ENCODE results near the gene SLC44A1.

Gene SLC44A1

DNA sequence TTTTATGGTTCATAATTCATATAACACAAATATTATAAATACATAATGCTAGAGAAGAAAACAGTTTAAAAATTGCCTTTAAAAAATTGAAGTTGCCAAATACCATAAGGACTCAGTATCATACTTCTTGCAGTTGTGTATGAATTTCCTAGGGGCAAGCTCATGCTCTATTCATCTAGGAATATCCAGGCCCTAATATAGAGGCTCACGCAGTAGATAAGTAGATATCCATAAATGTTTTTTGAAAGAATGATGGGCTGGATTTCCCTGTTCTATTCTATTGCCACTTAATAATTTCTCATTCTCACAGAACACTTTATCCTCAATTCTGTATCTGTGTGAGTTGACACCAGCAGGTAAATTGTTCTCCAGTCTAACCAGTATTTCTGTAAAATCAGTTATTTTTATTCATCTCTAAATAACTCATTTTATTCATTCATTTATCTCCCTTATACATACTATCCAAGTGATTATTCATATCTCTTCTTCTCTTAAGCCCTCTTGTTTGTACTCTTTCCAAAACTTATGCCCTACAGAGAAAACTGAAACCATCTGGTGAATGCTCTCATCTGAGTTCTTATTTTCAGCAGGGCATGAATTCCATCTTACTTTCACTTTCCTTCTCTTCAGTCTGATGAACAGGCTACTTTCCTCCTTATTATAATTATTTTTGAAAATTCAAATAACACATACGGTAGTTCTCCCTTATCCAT lies 97.1 kb downstream of the SLC44A1 start:
- peak; percentile 35 to 53 for ATAC-seq

DNA sequence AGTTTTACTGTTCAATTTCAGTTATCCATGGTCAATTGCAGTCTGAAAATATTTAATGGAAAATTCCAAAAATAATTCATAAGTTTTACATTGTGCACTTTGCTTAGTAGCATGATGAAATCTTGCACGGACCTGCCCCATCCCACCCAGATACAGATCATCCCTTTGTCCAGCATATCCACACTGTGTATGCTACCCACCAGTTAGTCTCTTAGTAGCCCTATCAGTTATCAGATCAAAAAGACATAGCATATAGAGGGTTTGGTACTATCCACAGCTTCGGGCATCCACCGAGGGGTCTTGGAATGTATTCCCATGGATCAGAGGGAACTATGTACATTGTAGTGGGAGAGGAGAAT lies 97.7 kb downstream of the SLC44A1 start:
- ATAC-seq, result no peak

DNA sequence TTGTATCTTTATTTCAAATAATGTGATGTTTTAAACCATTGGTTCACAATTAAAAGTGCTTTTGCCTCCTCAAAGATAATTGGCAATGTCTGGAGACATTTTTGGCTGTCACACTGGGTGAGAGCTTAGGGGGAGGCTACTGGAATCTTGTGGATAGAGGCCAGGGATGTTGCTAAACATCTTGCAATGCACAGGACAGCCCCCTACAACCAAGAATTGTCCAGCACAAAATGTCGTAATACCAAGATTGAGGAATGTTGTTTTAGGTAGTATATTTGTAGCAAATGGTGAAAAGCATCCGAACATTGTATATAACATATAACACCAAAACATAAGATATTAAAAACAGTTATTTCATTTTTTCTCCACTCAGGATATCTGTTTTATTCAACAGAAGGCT lies 99.8 kb downstream of the SLC44A1 start:
- no peak for ATAC-seq

DNA sequence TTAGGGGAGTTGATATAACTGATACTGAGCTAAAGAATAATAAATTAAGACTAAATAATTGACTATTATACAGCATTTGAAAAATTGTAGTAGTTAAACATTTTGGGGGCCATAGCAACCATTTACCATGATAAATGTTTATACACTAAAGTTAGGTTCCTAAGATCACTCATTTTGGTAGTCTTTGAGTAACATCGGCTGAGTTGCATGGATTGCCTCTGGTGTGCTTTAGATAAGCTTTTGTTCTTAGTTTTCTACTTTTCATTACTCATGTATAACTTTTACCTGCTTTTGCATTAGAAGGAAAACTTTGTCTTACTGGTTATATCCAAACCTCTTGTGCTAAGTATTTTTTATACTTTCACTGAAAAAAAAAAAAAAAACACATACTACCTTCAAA lies 101.2 kb downstream of the SLC44A1 start:
- no peak for ATAC-seq

DNA sequence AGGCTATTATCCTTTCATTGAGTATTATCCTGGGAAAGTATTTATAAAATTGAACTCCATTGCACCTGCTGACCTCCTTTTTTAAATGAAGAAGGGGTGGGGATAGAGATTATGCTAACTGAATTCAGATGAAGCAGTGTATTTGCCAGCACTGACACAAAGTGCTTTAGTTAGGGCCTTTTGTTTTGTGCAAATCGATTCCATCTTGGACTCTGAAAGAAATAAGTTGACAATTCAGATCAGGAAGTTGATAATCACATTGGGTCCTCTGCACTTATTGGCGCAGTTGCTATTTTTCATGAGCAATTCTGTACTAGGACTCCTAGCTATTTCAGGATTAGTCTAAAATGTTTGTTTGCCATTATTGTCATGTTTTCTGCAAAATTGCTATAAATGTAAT lies 101.8 kb downstream of the SLC44A1 start:
- no peak for ATAC-seq

DNA sequence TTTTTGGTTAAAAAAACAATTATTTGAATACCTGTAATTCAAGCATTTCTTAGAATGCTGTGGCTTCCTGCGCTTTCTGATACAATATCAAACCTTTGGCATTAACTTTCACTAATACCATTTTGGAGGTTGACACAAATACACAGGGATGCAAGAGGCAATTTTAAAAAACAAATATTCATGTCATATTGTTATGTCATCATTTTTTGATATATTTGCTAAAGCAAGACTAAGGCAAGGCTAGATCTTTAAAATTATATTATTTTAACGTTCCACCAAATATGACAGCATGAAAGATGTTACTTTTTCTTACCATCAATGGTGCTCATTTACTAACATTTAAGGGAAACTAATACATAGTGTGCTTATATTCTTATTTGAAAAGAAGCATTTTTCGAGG lies 110.0 kb downstream of the SLC44A1 start:
- no peak for ATAC-seq

DNA sequence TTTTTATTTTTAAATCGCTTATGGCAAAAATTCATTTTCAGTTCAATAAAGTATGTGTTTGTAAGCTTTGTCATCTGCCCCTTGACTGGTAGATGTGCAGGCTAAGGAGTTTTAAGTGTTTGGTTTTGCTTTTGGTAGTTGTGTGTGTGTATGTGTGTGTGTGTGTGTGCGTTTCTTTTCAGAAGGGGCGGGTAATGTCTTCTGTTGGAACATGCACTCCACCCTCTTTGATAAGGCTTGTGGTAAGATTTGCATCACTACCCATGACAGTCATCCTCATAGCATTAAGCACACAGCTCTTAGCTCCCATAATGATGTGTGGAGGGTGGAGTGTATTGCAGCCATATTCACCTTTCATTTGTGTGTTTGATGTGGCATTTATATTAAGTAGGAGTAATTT lies 111.3 kb downstream of the SLC44A1 start:
- ATAC-seq, result peak; percentile 55 to 68

DNA sequence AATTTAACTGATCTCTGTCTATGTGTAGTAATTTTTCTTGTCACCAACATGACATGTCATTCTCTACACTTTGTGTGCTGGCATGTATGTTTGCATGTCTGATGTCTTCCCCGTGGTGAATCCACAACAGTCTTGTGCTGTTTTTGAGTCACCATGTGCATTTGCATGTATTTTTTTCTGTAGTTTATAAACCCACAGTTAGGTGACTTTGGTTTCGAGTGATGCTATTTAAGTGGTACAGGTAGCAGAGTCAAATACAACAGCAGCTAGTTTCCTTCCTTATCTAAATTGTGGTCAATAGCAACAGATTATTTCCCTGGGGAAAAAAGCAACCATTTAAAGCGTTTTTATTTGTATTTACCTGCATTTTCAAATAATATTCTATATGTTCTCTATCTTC lies 113.5 kb downstream of the SLC44A1 start:
- no peak for ATAC-seq

DNA sequence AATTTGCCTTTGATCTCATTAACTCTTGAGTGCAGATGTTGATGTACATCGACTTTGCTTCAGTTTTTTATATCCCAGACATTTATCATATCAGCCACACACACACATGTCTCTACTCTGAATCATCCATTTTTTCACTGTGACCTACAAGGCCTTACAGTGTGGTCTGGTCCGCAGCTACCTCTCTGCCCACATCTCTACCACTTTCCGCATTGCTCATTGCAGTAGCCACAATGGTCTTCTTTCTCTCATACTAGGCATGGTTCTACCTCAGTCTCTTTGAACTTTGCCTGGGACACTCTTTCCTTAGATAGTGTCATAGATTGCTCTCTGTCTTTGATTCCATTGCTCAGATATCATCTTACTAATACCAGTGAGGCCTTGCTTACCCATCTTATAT lies 115.4 kb downstream of the SLC44A1 start:
- ATAC-seq, result peak; percentile 85 to 88

DNA sequence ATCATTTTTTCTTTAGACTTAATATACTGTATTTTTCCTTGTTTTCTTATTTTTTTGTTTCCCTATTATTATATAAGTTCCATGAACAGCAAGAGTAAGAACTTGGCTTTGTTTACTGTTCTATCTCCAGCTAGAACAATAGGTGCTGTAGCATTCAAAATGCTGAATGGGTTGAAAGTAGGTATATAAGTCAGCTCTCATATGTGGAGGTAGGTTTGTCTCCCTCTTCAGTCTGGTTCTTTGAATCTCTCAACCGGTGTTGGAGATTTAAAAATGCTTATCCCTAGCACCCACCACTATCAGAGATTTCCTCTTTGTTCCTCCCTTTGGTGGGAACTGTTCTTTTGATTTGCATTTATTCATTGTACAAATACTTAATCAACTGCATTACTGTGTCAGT lies 115.9 kb downstream of the SLC44A1 start:
- no peak for ATAC-seq

DNA sequence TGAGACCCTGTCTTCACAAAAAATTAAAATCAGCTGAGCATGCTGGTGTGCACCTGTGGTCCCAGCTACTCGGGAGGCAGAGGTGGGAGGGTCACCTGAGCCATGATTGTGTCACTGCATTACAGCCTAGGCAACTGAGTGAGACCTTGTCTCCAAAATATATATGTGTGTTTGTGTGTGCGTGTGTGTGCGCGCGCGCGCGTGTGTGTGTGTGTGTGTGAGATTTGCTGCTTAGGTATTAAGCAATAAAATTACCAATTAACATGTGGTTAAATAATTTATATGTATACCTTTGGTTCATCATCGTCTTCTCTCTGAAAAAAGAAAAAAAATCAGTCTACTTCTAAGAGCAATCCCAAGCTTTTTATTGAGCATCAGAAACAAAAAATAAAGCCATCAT lies 117.4 kb downstream of the SLC44A1 start:
- ATAC-seq, result no peak

DNA sequence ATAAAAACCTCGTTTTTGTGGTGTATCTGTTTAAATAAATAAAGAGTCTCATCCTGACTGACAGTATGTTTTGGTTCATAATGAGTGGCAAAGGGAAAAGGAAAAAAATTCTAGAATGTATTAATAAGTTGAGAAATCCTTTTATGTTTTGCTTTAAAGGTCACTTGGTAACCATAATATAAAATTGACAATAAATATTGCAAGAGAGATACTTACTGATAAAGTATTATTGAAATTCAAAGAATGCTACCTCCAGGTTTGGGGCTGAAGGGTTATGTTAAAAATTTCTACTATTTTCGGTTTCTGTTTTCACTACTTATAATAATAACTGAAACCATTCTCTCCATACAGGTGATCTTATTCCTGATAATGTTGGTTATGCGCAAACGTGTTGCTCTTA lies 118.0 kb downstream of the SLC44A1 start:
- ATAC-seq, result no peak

DNA sequence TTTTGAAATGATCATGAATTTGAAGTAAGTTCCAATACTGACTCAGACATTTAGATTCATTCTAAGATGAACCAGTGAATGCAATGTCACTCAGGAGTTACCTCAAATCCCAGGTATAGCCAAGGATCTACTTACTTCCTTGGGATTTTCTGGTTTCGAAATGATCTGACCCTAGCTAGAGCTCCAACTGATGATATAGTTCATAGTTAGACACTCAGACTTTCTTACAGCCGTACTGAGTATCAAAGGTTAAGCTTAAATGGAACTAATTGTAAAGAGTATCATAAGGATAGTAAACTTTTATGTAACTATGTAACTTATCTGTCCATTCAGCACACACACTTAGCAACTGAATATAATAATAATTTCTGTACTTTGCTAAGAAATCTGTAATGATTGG lies 119.4 kb downstream of the SLC44A1 start:
- no peak for ATAC-seq

DNA sequence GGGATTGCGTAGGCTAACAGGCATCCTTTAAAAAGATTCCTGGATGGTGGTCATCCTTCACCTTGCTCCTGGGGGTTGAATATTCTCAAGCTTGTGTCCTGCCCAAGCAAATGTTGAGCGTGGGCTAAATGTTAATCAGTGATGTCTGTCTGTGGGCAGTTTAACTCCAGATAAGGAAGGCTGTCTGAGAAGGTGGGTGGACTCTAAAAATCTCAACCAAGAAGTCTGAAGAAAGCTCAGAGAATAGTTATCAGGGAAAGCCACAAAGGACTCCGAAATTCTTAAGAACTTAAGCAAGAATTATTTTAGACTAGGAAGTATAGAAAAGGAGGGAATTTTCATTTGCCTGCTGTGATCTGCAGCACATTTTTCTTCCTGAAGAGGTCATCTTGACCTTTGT lies 125.5 kb downstream of the SLC44A1 start:
- no peak for ATAC-seq

DNA sequence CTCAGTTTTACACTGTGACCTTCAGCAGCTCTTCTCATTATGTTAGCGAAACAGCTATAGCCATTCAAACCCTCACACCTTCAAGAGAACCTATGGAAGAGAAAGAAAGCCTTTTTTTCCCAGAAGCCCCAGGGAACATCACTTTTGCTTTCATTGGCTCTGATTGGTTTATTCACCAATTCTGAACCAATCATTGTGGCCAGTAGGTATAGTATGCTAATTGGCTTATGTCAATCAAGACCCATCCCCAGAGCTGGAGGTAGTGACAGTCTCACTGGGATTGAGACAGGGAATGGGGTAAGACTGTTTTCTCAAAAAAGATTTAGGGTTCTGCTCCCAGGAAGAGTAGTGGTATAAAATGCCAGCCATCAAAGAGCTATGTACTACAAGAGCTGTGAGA lies 129.3 kb downstream of the SLC44A1 start:
- no peak for ATAC-seq

DNA sequence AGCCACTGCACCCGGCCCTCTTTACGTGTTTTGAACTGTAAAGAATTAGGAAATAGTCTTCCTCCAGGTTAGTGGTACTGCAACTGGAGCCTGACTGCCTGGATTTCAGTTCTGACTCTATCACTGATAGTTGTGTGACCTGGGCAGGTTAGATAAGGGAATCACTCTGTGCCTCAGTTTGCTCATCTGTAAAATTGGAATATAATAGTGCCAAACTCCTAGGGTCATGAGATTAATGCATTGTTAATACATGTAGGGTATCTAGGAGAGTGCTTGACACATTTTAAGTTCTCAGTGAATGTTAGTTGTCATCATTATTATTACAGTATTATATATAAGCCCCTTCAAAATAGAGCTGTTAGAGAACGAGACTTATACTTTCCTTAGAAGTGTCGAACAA lies 130.9 kb downstream of the SLC44A1 start:
- no peak for ATAC-seq

DNA sequence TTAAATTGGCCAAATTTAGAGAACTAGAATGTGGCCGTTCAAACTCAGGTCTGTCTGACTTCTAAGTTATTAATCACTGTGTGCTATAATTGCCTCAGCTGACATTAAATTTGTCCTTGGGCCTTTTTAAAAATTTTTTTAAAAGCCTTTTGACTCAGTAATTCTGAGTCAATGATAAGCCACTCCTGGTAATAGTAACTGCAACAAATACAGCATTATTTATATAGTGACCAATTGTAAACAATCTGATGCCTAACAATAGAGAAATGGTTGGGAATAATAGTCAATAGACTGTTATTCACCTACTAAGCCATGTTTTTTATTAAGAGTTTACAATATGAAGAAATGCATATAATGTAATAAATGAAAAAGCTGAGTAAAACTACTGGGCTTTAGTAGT lies 132.4 kb downstream of the SLC44A1 start:
- no peak for ATAC-seq

DNA sequence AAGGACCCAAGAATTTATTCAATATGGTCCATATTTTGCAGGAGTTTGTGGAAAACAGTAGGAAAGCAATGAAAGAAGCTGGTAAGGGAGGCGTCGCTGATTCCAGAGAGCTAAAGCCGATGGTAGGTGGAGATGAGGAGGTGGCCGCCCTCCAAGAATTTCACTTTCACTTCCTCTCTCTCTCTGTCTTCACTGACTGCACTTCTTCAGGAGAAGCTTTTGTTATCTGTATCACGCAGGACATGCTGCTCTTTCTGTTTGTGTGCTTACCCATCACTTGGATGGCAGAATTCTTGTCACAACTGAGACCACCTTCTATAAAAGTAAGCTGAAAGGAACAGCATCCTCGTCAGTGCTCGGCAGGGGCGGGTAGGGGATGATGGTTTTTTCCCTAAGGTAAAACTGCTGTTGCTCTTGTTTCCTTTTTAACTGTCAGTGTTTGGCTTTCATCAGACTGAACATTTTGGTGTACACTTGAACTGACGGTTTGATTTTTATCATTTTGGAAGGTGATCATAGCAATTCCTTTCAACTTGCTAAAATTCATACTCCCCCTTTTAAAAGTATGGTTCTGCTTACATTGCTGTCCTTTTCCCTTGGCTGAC lies 141.0 kb downstream of the SLC44A1 start:
- peak; percentile 72 to 83 for ATAC-seq

DNA sequence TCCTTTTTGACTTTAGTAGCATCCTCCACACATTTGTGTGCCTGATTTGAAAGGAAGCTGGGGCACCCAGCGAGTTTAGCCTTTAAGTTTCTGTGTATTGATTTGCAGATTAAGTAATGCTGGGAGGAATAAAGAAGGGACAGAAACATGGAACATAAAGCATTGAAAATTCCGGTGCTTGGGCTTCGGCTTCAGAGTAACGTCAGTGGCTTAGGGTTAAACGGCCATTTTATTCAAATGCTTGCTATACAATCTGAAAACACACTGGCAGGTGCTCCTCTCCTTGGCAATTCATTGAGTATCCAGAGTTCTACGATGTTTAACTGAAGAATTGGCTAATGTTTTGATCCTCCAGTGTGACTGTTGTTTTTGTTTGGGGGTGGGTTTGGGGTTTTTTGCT lies 145.3 kb downstream of the SLC44A1 start:
- ATAC-seq, result no peak

DNA sequence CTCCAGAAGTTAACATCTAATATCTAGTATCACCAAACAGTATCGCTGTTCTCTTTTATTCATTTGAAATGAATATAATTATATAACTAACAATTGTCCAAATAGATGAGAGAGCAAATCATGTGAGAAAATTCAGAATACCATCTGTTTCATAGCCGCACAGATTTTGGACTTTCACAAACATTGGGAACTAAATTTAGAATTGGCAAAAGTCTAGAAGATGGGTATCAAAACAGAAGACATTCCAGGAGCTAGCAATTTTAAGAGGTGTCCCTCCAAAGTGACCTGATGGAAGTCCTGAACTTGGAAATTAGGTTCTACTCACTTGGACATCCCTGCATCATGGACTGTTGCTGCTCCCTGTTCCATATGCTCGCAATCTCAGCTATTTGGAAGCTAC lies 146.4 kb downstream of the SLC44A1 start:
- ATAC-seq, result no peak

DNA sequence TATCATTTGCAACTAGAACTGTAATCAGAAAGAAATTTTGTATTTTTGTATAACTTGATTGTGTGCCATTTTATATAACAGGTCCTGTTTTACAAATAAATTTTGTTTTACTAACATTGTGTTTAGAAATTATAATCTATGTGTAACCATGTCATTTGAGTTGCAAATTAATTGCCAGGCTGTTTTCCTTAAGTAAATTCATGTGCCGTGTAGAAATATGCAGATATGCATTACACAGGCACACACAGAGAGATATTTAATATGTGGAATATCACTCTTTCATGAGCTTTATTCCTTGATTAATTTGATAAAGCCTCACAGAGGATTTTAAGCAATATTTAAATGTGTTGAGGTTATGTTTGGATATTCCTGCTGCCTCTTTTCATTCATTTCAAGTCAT lies 146.8 kb downstream of the SLC44A1 start:
- ATAC-seq, result no peak

DNA sequence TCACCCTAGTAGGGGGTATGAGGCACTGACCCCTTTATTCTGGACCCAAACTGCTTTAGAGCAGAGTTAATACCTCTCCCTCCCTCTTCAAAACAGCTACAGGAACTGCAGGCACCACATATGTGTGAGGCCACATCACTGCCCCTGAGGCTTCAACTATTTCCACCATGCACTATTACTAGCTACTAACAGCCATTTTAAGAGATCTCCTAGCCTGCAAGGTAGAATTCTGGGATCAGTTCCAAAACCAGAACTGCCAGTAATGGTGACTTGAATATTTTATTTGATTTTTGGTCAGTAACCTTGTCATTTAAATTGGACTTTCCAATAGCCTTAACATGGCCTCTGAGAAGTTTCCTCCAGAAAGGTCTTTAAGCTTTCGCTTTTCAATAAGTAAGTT lies 148.1 kb downstream of the SLC44A1 start:
- no peak for ATAC-seq

DNA sequence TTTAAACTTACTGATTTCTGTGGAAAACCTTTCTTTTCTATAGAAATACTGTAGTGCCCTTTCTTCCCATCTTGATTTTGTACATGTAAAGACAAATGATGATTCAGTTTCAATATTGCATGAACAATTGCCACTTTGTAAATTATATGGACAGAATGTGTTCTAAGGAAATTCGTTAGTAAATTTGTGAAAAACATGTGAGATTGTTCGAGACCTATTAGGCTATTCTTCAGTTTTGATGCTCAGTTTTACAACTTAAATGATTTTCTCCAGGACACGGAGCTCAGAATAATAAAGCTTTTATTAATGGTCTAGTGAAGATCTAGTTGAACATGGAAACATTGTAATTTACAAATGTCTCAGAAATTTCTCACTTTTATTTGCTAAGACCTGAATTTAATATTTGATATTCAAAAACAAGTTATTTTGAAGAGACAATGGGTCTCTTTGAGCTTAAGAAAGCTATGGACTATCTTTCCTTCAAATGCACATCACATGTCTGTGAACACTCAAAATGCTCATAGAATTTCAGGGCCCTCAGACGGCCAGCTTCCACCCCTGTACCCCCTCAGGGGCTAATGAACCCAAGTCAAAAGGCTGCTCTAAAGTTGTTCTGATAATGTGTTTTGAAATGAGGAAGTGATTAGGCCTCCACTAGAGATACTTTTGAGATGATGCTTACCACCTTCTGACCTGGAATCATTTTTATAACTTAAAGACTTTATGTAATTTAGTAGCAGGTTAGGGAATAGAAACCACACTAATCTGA lies 149.3 kb downstream of the SLC44A1 start:
- no peak for ATAC-seq

DNA sequence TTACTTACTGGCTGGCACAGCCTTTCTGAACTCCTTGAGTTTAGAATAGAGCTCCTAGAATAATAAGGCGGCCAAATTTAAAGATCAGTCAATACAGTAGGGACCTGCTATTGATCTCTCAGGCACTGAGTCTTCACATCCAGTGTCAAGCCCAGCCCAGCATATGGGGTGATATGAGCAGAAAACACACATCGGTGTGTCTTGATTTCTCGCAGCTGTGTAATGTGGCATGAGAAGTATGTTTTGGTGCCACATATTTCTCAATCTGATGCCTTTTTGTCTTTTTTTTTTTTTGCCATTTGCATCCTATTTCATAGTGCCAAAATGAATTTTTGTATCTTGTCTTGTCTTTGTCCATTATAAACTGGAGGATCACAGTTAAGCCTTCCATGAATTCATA lies 152.0 kb downstream of the SLC44A1 start:
- no peak for ATAC-seq

All from activated CD4-positive, CD25-positive, alpha-beta regulatory T cell treated with anti-CD3 and anti-CD28 coated beads, Interleukin-2, amount 50 U/mL, for 24 hours (primary cell).